PC-9 (cell line): ENCODE data around the gene TUBA1B. TPM values are rescaled to one million over a fixed set of nuclear protein-coding genes. Genes with fewer than 3 reads are reported as not detected.
"Not testable (repeated sequence)": the region's sequence is repeated elsewhere in the genome, so short reads cannot be mapped to it uniquely, and the experiment has no call there.

Source experiments
- BruUV-seq: library from RNA; stranded (reverse); fragments of 400-500 nt; replicated peaks from 2 replicates; lab custom pipeline; 2021; lab: Mats Ljungman, UMichigan
- CTCF ChIA-PET: fragments of 300-600 bp; sonication (Branson Sonifier 250); formaldehyde crosslinking; loops from one replicate; lab custom pipeline; 2022; ENCODE audit warnings: antibody characterized with exemption; lab: Charles Lee
- POLR2A ChIA-PET: fragments of 300-600 bp; sonication (Branson Sonifier 250); formaldehyde crosslinking; loops from one replicate; lab custom pipeline; 2022; ENCODE audit warnings: antibody characterized with exemption; ENCODE audit not compliant: unreplicated experiment; lab: Charles Lee
- DNase-seq, 2 experiments: peaks; one replicate each; pipeline versions ENCODE4 v3.0.0 to v3.0.0-alpha.2; 2015 to 2022; ENCODE audit warnings: mixed read lengths in 1 of 2
- H2AFZ ChIP-seq: fragments of 200-600 bp; sonication (generic); 2 replicates; pipeline ENCODE4 v1.8.1; 2017; ENCODE audit warnings: antibody characterized with exemption
- H3F3A ChIP-seq: fragments of 200-600 bp; sonication (generic); 2 replicates; pipeline ENCODE4 v1.8.1; 2017; ENCODE audit warnings: antibody characterized with exemption, mild to moderate bottlenecking, low read depth; ENCODE audit not compliant: insufficient read depth
- H3K27ac ChIP-seq: fragments of 200-600 bp; sonication (generic); 2 replicates; pipeline ENCODE4 v1.6.1; 2016; ENCODE audit warnings: mixed run types
- H3K27me3 ChIP-seq: fragments of 200-600 bp; sonication (generic); 2 replicates; pipeline ENCODE4 v1.6.1; 2016; ENCODE audit warnings: low read depth, mixed run types; ENCODE audit not compliant: insufficient read depth
- H3K36me3 ChIP-seq: fragments of 200-600 bp; sonication (generic); 2 replicates; pipeline ENCODE4 v1.6.1; 2016; ENCODE audit warnings: low read depth, mixed run types
- H3K4me1 ChIP-seq: fragments of 200-600 bp; sonication (generic); replicated peaks from 2 replicates; pipeline ENCODE4 v1.6.1; 2016; ENCODE audit warnings: mixed run types; ENCODE audit not compliant: insufficient read depth
- H3K4me2 ChIP-seq: fragments of 200-600 bp; sonication (generic); 2 replicates; pipeline ENCODE4 v1.6.1; 2017; ENCODE audit warnings: mixed run types
- H3K4me3 ChIP-seq: fragments of 200-600 bp; sonication (generic); 2 replicates; pipeline ENCODE4 v1.6.1; 2016; ENCODE audit warnings: mixed run types
- H3K79me2 ChIP-seq: fragments of 200-600 bp; sonication (generic); 2 replicates; pipeline ENCODE4 v1.6.1; 2017; ENCODE audit warnings: low read depth, mixed run types
- H3K9me2 ChIP-seq: fragments of 200-600 bp; sonication (generic); 2 replicates; pipeline ENCODE4 v1.8.1; 2017; ENCODE audit warnings: mild to moderate bottlenecking; ENCODE audit not compliant: insufficient read depth
- H3K9me3 ChIP-seq: fragments of 200-600 bp; sonication (generic); 2 replicates; pipeline ENCODE4 v1.8.1; 2016; ENCODE audit warnings: low read depth; ENCODE audit not compliant: insufficient read depth
- H4K20me1 ChIP-seq: fragments of 200-600 bp; sonication (generic); 2 replicates; pipeline ENCODE4 v1.8.1; 2017; ENCODE audit not compliant: insufficient read depth
- CTCF ChIP-seq: fragments of 200-600 bp; sonication (generic); conservative IDR thresholded peaks from 2 replicates; pipeline ENCODE4 v1.6.1; 2017; ENCODE audit warnings: mixed run types, antibody characterized with exemption, mild to moderate bottlenecking, moderate library complexity
- EZH2 ChIP-seq: fragments of 200-600 bp; sonication (generic); IDR thresholded peaks from 2 replicates; pipeline ENCODE4 v1.8.0; 2017; ENCODE audit warnings: antibody characterized with exemption, low read depth
- intact Hi-C: fragments of 100-400 bp; cut with micrococcal nuclease; formaldehyde crosslinking; loops from one replicate; pipeline ENCODE4 v1.10.0; 2022; ENCODE audit not compliant: unreplicated experiment
- total RNA-seq: library from RNA; stranded (reverse); gene quantifications from 2 replicates; pipeline ENCODE4 v1.2.3, GENCODE V29; 2021

TUBA1B gene
- total RNA-seq, 1 experiment from 2014 or later = 1,061 TPM

DNA sequence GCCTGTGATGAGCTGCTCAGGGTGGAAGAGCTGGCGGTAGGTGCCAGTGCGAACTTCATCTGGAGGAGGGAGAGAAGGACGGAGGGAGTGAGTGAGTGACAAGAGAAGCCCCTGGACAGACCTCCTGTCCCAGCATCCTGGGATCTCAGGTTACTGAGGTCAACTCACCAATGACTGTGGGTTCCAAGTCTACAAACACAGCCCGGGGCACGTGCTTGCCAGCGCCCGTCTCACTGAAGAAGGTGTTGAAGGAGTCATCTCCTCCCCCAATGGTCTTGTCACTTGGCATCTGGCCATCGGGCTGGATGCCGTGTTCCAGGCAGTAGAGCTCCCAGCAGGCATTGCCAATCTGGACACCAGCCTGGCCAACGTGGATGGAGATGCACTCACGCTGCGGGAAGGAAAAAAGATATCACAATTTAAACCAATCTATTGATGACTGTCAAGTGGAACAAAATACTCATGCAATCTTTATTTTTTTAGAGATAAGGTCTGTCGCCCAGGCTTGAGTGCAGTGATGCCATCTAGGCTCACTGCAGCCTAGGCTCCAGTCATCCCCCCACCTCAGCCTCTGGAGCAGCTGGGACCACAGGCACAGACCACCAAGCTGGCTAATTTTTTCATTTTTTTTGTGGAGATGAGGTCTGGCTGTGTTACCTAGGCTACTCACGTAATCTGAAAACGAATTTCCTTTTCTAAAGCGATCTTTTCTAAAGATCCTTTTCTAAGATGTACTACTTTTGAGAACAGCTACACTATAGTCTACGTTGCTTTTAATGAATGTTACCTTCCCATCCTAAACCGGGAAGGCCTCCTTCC, 1.7 kb downstream of the TUBA1B start:
- Histone ChIP-seq H4K20me1 (no peaks in the 10 kb centered on the region), H3K4me3 (peak overlapping the region; percentile 84), H3K9me2 (no peaks in the 10 kb centered on the region), H3K4me1 (peaks cover 26% of the 10 kb centered on the region), H3K27me3 (no peaks in the 10 kb centered on the region), H2AFZ (peak overlapping the region; percentile 95), H3K27ac (peak overlapping the region; percentile 94), H3K9me3 (no peaks in the 10 kb centered on the region), H3F3A (peaks cover 66% of the 10 kb centered on the region), H3K36me3 (peaks cover 11% of the 10 kb centered on the region; the same call in 1 of the 2 replicates), H3K4me2 (peak overlapping the region; percentile 79), H3K79me2 (peaks cover 38% of the 10 kb centered on the region)
- BruUV-seq = no TSS peak
- DNase-seq = no peak
- TF ChIP-seq EZH2 (no peak), CTCF (no peak)
- ChIA-PET POLR2A (no interaction called here), CTCF (interaction anchor here (0.6 to 2.7 kb wide), 8 partner anchors 8 to 138 kb away, joined by 3 to 23 read pairs (median 3); partner anchors contain the start of gene RHEBL1)
- intact Hi-C loops = loop anchor here (1.0 to 5.0 kb wide), 2 partner anchors 73 to 106 kb away; no protein-coding TSS in a partner anchor

GRCh38 chr12:49127971-49128370, 3.2 kb downstream of the TUBA1B start:
- Histone ChIP-seq H3F3A (peaks cover 71% of the 10 kb centered on the region), H3K4me1 (peaks cover 24% of the 10 kb centered on the region), H3K36me3 (peaks cover 11% of the 10 kb centered on the region; the same call in 1 of the 2 replicates), H3K79me2 (peaks cover 33% of the 10 kb centered on the region)
- H4K20me1 ChIP-seq, H3K4me2 ChIP-seq, BruUV-seq, H2AFZ ChIP-seq, POLR2A ChIA-PET, intact Hi-C loops, H3K9me2 ChIP-seq, H3K9me3 ChIP-seq, H3K27me3 ChIP-seq, H3K4me3 ChIP-seq, DNase-seq, H3K27ac ChIP-seq: not testable (repeated sequence)
- CTCF ChIA-PET = interaction anchor here (0.6 to 1.0 kb wide), 2 partner anchors 32 to 64 kb away, joined by 3 to 6 read pairs; no protein-coding TSS in a partner anchor

GRCh38 chr12:49126852-49127763, 4.1 kb downstream of the TUBA1B start:
- H3K4me1 ChIP-seq = peaks cover 15% of the 10 kb centered on the region

More at GRCh38 chr12:49126852-49127763, 4.1 kb downstream of the TUBA1B start:
- TF ChIP-seq EZH2 = no peak
- no peak for TF ChIP-seq CTCF
- no TSS peak for BruUV-seq
- POLR2A ChIA-PET = no interaction called here
- DNase-seq = no peak
- no peak overlapping the region for H2AFZ ChIP-seq
- intact Hi-C loops = no loop called here
- no peak overlapping the region for H3K27ac ChIP-seq
- H3K79me2 ChIP-seq = peaks cover 29% of the 10 kb centered on the region
- peaks cover 11% of the 10 kb centered on the region; the same call in 1 of the 2 replicates for H3K36me3 ChIP-seq
- no peaks in the 10 kb centered on the region for H3K27me3 ChIP-seq
- H4K20me1 ChIP-seq = no peaks in the 10 kb centered on the region
- H3F3A ChIP-seq = peaks cover 66% of the 10 kb centered on the region
- H3K4me2 ChIP-seq = no peak overlapping the region
- H3K9me2 ChIP-seq = no peaks in the 10 kb centered on the region
- CTCF ChIA-PET = interaction anchor here (0.6 to 1.0 kb wide), 3 partner anchors 31 to 984 kb away, joined by 3 to 6 read pairs (median 5); no protein-coding TSS in a partner anchor
- no peak overlapping the region for H3K4me3 ChIP-seq
- no peaks in the 10 kb centered on the region for H3K9me3 ChIP-seq
